Keratinocyte (primary cell): ENCODE data around the gene ZNF668.

ENCODE experiments used
- CTCF ChIP-seq, 3 experiments: IDR thresholded peaks in 1 of 3; conservative IDR thresholded peaks in 1 of 3; optimal IDR thresholded peaks in 1 of 3; 2 replicates in 2 of 3; 3 replicates in 1 of 3; pipeline versions ENCODE3 to v1.5.1; 2011; ENCODE audit warnings: low read length in 3 of 3, mild to moderate bottlenecking in 3 of 3, moderate library complexity in 2 of 3, control low read depth in 1 of 3, inconsistent platforms in 1 of 3; ENCODE audit not compliant: insufficient read depth in 2 of 3; ENCODE audit errors: extremely low read depth in 1 of 3
- EZH2 ChIP-seq: IDR thresholded peaks from one replicate; pipeline ENCODE4 v1.6.1; 2012; ENCODE audit warnings: inconsistent platforms, mild to moderate bottlenecking, low read length, moderate library complexity

DNA sequence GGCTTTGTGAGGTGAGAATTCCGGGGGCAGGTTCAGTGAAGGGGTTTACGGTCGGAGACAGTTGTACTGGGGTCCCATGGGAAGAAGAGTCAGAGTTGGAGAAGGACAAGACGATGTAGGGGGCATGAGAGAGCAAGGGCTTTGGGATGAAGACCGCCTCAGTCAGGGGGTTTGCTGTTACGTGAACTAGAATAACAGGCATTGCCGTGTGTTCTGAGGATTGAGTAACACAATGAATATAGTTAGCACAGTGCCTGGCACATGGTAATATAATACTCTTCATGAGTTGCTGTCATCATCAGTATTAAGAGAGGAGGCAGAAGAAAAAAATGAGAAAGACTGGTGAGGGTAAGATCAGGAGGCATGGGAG lies 759 bp upstream of the ZNF668 start:
- no peak for TF ChIP-seq CTCF (optimal IDR thresholded peaks at IDR 0.05 in 1 of 3, IDR thresholded peaks at IDR 0.05 in 1 of 3, conservative IDR thresholded peaks at IDR 0.05 in 1 of 3; ENCODE audit: extremely low read depth in 1 of 3, insufficient read depth in 2 of 3, low read length in 3 of 3)
- no peak for TF ChIP-seq EZH2
